Activated CD4-positive, alpha-beta memory T cell treated with anti-CD3 and anti-CD28 coated beads for 36 hours (primary cell): ENCODE results near the gene SETD4. TPM values are rescaled to one million over a fixed set of nuclear protein-coding genes. Genes with fewer than 3 reads are reported as not detected.

Experiments used
- CTCF ChIA-PET: fragments of 350-600 bp; sonication (Branson Sonifier 250); formaldehyde crosslinking; loops from one replicate; lab custom pipeline; 2021; ENCODE audit warnings: antibody characterized with exemption, inconsistent platforms; lab: Charles Lee
- POLR2A ChIA-PET: fragments of 350-600 bp; sonication (Branson Sonifier 250); formaldehyde crosslinking; loops from one replicate; lab custom pipeline; 2021; ENCODE audit warnings: antibody characterized with exemption; lab: Charles Lee
- DNase-seq: peaks from one replicate; pipeline ENCODE4 v3.0.0-alpha.2; 2020
- H3K27ac Mint-ChIP-seq: one replicate; pipeline ENCODE4 v1.8.0; 2021; ENCODE audit warnings: mixed read lengths
- H3K27me3 Mint-ChIP-seq: one replicate; pipeline ENCODE4 v1.8.0; 2021; ENCODE audit warnings: mixed read lengths
- H3K36me3 Mint-ChIP-seq: one replicate; pipeline ENCODE4 v1.8.0; 2021; ENCODE audit warnings: mixed read lengths
- H3K4me1 Mint-ChIP-seq: one replicate; pipeline ENCODE4 v1.8.0; 2021; ENCODE audit warnings: low read depth, mixed read lengths
- H3K4me3 Mint-ChIP-seq: one replicate; pipeline ENCODE4 v1.8.0; 2021; ENCODE audit warnings: mild to moderate bottlenecking, mixed read lengths
- H3K9me3 Mint-ChIP-seq: one replicate; pipeline ENCODE4 v1.8.0; 2021; ENCODE audit warnings: mixed read lengths
- intact Hi-C: fragments of 100-400 bp; cut with micrococcal nuclease; formaldehyde crosslinking; loops from one replicate; pipeline ENCODE4 v1.15.1; 2023
- total RNA-seq, 2 experiments: library from RNA; stranded (reverse); gene quantifications; one replicate each; pipeline ENCODE4 v1.2.3, GENCODE V29; 2021

SETD4 gene
- total RNA-seq, 2 experiments from 2014 or later = 13.5 to 18.9 TPM

DNA sequence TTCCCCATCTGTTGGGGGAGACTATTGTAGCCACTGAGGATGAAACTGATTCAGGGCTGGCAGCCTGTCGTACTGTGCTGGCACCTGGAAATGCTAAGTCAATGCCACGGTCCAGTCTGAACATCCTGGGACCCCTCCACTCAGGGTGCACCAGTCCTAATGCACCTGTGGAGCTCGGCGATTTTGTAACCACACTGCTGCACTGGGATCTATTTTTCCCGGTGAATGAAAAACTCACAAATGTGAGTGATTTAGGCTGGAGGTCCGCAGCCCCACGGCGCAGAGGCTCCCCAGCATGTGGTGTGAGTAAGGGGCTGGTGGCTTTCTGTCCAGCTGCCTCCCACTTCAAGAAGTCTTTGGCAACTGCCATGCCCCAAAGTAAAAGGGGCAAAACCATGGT, 35.5 kb downstream of the SETD4 start:
- H3K27ac Mint-ChIP-seq = no peak overlapping the region
- peaks cover 4% of the 10 kb centered on the region for H3K4me1 Mint-ChIP-seq
- no peak for DNase-seq
- POLR2A ChIA-PET = no interaction called here
- H3K36me3 Mint-ChIP-seq = peaks cover 6% of the 10 kb centered on the region
- intact Hi-C loops = loop anchor here (5.0 to 10.0 kb wide), 2 partner anchors 90 to 1332 kb away; no protein-coding TSS in a partner anchor
- H3K4me3 Mint-ChIP-seq = no peak overlapping the region
- peaks cover 12% of the 10 kb centered on the region for H3K9me3 Mint-ChIP-seq
- no peaks in the 10 kb centered on the region for H3K27me3 Mint-ChIP-seq
- CTCF ChIA-PET = no interaction called here

DNA sequence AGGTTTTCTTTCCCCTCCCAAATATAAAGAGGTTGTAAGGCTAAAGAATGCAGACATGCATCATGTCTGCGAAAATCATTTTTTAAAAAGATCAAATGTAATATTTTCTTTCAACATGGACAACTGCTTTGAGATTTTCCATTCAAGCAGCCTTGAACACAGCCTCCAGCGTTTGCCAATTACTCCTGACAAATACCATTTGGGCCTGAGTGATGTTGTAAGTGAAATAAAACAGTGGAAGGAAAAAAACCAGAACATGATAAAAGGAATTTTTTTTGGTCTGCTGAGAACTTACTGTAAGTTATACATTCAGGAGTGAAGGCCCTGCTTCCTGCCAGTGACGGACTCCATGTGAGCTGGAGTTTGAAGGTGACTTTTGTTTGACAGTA, 37.2 kb downstream of the SETD4 start:
- Mint-ChIP-seq H3K27me3 (no peaks in the 10 kb centered on the region), H3K9me3 (peaks cover 12% of the 10 kb centered on the region), H3K27ac (no peak overlapping the region), H3K4me1 (no peaks in the 10 kb centered on the region), H3K36me3 (peaks cover 6% of the 10 kb centered on the region), H3K4me3 (no peak overlapping the region)
- ChIA-PET CTCF (no interaction called here), POLR2A (no interaction called here)
- no peak for DNase-seq
- intact Hi-C loops = loop anchor here (10.0 kb wide), 1 partner anchor 88 kb away; no protein-coding TSS in a partner anchor

DNA sequence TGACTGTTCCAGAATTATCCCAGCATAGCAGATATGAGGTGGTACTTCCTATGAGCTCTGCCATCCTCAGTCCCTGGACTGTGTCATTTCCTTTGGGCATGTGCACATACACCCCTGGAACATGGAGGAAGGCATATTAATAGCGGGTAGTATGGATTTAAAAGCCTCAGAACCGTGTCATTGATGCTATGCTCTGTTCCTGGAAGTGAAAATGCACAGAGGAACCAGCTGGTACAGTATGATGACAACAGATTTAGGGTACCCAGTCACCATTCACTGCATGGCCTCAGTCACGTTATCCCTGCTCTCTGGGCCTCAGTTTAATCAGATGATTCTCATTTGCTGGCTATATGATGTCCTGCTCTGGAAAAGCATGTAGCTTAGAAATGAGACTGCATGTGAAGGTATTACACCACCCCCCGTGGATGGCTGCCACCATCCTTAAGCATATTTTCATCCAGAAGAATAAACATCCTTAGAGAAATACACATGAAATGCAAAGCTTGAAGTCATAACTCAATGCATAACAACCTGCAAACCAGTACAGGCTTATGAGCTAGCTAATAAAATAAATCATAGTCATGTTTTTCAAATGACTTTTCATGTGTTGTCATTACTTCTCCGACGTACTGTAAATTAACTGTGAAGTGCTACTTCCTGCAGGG, 37.8 kb downstream of the SETD4 start:
- Mint-ChIP-seq H3K9me3 (peaks cover 12% of the 10 kb centered on the region), H3K27me3 (no peaks in the 10 kb centered on the region), H3K36me3 (peaks cover 6% of the 10 kb centered on the region), H3K4me3 (no peak overlapping the region), H3K27ac (no peak overlapping the region), H3K4me1 (no peaks in the 10 kb centered on the region)
- intact Hi-C loops = loop anchor here (10.0 kb wide), 1 partner anchor 88 kb away; no protein-coding TSS in a partner anchor
- CTCF ChIA-PET = no interaction called here
- no peak for DNase-seq
- POLR2A ChIA-PET = no interaction called here

DNA sequence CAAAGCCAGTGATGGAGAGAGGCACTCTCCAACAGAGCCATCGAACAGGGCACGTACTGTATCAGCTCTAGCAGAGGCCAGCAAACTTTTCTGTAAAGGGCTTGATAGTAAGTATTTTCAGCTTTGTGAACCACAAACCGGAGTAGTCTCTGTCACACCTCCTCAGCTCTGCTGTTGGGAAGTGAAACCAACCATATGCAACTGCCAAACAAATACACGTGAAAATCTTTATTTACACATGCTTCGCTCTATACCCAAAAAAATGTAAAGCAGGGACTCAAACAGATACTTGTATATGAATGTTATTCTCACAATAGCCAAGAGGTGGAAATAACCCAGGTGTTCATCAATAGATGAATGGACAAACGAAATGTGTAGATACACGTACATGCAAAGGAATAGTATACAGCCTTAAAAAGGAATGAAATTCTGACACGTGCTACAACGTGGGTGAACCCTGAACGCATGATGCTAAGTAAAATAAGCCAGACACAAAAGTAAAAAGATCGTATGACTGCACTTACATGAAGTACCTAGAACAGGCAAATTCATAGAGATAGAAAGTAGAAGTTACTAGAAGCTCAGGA, 39.0 kb downstream of the SETD4 start:
- H3K4me1 Mint-ChIP-seq = no peaks in the 10 kb centered on the region
- no peak overlapping the region for H3K4me3 Mint-ChIP-seq
- DNase-seq = no peak
- no peak overlapping the region for H3K27ac Mint-ChIP-seq
- ChIA-PET POLR2A (no interaction called here), CTCF (no interaction called here)
- peaks cover 12% of the 10 kb centered on the region for H3K9me3 Mint-ChIP-seq
- no peaks in the 10 kb centered on the region for H3K27me3 Mint-ChIP-seq
- intact Hi-C loops = loop anchor here (10.0 kb wide), 1 partner anchor 87 kb away; no protein-coding TSS in a partner anchor
- H3K36me3 Mint-ChIP-seq = peaks cover 6% of the 10 kb centered on the region

DNA sequence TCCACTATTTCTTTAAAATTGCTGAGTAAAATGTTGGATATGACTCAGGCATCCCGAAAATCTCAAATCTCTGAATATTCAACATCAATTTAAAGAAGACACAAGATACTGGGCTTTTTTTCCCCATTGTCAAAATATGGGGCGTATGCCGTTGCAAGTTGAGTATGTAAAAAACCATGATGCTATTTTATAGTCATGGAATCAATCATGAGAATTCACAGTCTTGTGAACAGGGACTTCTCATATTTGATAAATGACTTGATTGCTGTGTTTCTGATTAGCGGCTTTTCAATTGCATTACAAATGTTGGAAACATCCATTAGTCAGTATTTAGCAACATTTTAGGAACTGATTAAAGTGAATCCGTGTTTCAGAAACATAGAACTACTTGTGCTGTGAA, 45.3 kb downstream of the SETD4 start:
- Mint-ChIP-seq H3K36me3 (no peaks in the 10 kb centered on the region), H3K9me3 (no peaks in the 10 kb centered on the region), H3K4me3 (no peak overlapping the region), H3K27ac (no peak overlapping the region), H3K4me1 (no peaks in the 10 kb centered on the region), H3K27me3 (peaks cover 4% of the 10 kb centered on the region)
- intact Hi-C loops = no loop called here
- ChIA-PET POLR2A (interaction anchor here (0.6 kb wide), 1 partner anchor 272 kb away, joined by 3 read pairs; no protein-coding TSS in a partner anchor), CTCF (no interaction called here)
- no peak for DNase-seq

DNA sequence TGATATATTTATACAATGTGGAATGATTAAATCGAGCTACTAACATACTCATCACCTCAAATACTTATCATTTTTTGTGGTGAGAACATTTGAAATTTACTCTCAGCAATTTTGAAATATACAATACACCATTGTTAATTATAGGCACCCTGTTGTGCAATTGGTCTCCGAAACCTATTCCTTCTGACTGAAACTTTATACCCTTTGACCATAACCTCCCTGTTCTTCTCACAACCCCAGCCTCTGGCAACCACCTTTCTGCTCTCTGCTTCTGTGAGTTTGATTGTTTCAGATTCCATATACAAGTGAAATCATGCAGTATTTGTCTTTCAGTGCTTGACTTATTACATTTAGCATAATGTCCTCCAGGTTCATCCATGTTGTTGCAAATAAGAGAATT, 49.5 kb downstream of the SETD4 start:
- CTCF ChIA-PET = no interaction called here

DNA sequence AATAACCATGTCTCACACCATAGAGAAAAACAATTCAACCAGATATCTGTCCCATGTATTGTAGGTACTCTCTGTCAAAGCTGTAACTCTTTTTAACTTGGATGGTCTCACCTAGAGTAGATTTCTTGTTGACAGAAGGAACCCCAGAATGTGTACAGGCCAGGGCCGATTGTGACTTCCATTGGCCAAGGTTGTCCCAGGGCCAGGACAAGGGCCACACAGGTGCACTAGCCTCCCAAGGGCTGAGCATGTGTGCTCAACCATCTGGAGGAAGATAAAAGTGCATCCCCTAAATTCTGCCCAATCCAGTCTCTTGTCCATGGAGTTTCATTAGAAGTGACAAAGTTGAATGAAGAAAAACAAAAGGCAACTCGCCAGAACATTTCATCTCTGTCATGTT, 51.8 kb downstream of the SETD4 start:
- CTCF ChIA-PET = no interaction called here
- no peaks in the 10 kb centered on the region for H3K36me3 Mint-ChIP-seq
- no peak overlapping the region for H3K4me3 Mint-ChIP-seq
- intact Hi-C loops = no loop called here
- POLR2A ChIA-PET = no interaction called here
- H3K27ac Mint-ChIP-seq = no peak overlapping the region
- H3K9me3 Mint-ChIP-seq = no peaks in the 10 kb centered on the region
- H3K27me3 Mint-ChIP-seq = peaks cover 11% of the 10 kb centered on the region
- no peak for DNase-seq
- H3K4me1 Mint-ChIP-seq = no peaks in the 10 kb centered on the region

More for the DNA sequence above, 49.5 kb downstream of the SETD4 start:
- DNase-seq = no peak
- no peaks in the 10 kb centered on the region for H3K36me3 Mint-ChIP-seq
- H3K27me3 Mint-ChIP-seq = peaks cover 5% of the 10 kb centered on the region
- H3K27ac Mint-ChIP-seq = no peak overlapping the region
- intact Hi-C loops = no loop called here
- H3K9me3 Mint-ChIP-seq = no peaks in the 10 kb centered on the region
- no peak overlapping the region for H3K4me3 Mint-ChIP-seq
- H3K4me1 Mint-ChIP-seq = no peaks in the 10 kb centered on the region
- POLR2A ChIA-PET = no interaction called here

DNA sequence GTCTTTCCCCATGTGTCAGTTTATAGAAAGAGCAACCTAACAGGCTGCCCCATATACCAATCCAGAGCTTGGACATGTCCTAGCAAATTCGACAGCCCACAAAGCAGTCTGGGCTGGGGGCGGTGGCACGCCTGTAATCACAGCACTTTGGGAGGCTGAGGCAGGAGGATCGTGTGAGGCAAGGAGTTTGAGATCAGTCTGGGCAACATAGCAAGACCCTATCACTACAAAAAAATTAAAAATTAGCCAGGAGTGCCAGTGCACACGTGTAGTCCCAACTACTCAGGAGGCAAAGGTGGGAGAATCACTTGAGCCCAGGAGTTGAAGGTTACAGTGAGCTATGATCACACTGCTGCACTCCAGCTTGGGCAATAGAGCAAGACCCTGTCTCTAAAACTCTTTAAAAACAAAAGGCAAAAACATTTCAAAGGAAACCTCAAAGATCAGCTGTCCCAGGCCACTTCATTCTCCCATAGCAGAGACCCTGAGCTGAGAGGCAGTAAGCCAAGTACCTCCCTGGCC, 54.4 kb downstream of the SETD4 start:
- Mint-ChIP-seq H3K27ac (no peak overlapping the region), H3K9me3 (no peaks in the 10 kb centered on the region), H3K36me3 (no peaks in the 10 kb centered on the region), H3K27me3 (peaks cover 15% of the 10 kb centered on the region), H3K4me1 (no peaks in the 10 kb centered on the region), H3K4me3 (no peak overlapping the region)
- no peak for DNase-seq
- intact Hi-C loops = no loop called here
- CTCF ChIA-PET = no interaction called here
- POLR2A ChIA-PET = no interaction called here

DNA sequence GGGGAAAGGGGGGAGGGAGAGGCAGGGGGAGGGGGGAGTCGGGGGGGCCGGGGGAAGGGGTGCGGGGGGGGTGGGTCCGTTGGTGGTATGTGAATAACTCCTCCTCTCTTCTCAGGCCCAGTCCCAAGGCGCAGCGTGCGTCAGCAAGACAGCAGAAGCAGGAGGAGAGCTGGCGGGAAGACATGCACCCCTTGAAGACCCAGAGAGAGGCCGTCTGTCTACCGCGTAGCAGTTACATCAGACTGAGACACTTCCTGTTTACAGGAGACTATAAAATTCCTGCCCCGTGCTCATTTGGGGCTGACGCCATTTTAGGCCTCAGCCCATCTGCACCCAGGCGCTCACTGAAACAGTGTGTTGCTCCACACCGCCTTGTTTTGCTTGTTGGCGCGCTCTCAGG, 55.3 kb downstream of the SETD4 start:
- Mint-ChIP-seq H3K27ac (no peak overlapping the region), H3K27me3 (peaks cover 16% of the 10 kb centered on the region), H3K9me3 (no peaks in the 10 kb centered on the region), H3K4me3 (no peak overlapping the region), H3K36me3 (no peaks in the 10 kb centered on the region), H3K4me1 (no peaks in the 10 kb centered on the region)
- ChIA-PET CTCF (no interaction called here), POLR2A (interaction anchor here (0.5 kb wide), 1 partner anchor 151 kb away, joined by 3 read pairs; no protein-coding TSS in a partner anchor)
- intact Hi-C loops = no loop called here
- no peak for DNase-seq

DNA sequence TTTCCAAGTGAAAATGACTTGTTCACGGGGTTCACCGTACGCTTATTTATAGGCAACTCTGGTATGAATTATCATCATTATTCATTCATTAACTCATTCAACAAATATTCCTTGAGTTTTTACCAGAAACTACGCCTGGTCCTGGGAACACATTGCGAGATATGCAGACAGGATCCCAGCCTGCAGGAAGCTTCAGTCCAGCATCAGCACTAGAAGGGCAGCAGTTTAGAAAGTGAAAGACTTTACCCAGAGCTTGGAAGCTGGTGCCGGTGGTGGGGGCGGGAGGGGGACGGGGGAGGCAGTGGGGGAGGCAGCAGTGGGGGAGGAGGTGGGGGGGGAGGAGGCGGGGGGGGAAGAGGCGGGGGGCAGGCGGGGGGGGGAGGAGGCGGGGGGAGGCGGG, 55.9 kb downstream of the SETD4 start:
- H3K4me3 Mint-ChIP-seq = no peak overlapping the region
- H3K9me3 Mint-ChIP-seq = no peaks in the 10 kb centered on the region
- CTCF ChIA-PET = no interaction called here
- no peak overlapping the region for H3K27ac Mint-ChIP-seq
- POLR2A ChIA-PET = no interaction called here
- no peaks in the 10 kb centered on the region for H3K4me1 Mint-ChIP-seq
- peaks cover 20% of the 10 kb centered on the region for H3K27me3 Mint-ChIP-seq
- H3K36me3 Mint-ChIP-seq = no peaks in the 10 kb centered on the region
- no peak for DNase-seq
- intact Hi-C loops = no loop called here

DNA sequence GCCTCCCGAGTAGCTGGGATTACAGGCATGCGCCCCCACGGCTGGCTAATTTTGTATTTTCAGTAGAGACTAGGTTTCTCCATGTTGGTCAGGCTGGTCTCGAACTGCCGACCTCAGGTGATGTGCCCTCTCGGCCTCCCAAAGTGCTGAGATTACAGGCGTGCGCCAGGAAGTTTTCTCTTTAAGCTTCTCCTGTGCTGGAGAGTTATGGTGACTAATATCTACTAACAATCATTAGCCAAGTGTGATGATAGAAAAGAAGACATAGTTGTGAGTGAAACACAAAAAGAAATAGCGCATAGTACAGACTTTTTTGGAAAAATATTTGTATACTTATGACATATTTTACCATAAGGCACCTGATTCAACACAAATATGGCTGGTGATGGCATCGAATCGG, 56.5 kb downstream of the SETD4 start:
- Mint-ChIP-seq H3K9me3 (no peaks in the 10 kb centered on the region), H3K4me1 (no peaks in the 10 kb centered on the region), H3K27ac (no peak overlapping the region), H3K36me3 (no peaks in the 10 kb centered on the region), H3K27me3 (peaks cover 24% of the 10 kb centered on the region), H3K4me3 (no peak overlapping the region)
- CTCF ChIA-PET = no interaction called here
- intact Hi-C loops = no loop called here
- POLR2A ChIA-PET = no interaction called here
- no peak for DNase-seq

DNA sequence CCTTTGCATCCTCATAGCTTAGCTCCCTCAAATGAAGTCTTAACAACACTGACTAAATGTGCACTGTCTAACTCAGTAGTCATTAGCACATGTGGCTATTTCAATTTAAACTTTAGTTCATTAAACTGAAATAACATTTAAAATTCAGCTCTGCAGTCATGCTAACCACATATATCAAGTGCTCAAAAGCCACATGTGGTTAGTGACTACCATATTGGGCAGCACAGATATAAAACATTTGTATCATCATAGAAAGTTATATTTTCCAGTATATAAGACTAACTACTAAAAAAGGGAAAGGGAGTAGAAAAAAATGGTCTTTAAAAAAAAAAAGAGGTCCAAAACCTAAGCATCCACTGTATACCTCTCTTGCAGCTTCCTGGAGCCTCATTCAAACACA, 64.1 kb downstream of the SETD4 start:
- Mint-ChIP-seq H3K9me3 (no peaks in the 10 kb centered on the region), H3K27me3 (peaks cover 38% of the 10 kb centered on the region), H3K4me1 (peaks cover 6% of the 10 kb centered on the region), H3K4me3 (no peak overlapping the region), H3K27ac (no peak overlapping the region), H3K36me3 (no peaks in the 10 kb centered on the region)
- DNase-seq = no peak
- CTCF ChIA-PET = no interaction called here
- POLR2A ChIA-PET = interaction anchor here (0.5 kb wide), 1 partner anchor 61 kb away, joined by 3 read pairs; no protein-coding TSS in a partner anchor
- intact Hi-C loops = no loop called here
